ENCODE results near the gene SIRPB1. TPM values are rescaled to one million over a fixed set of nuclear protein-coding genes. Genes with fewer than 3 reads are reported as not detected.

SIRPB1 gene
- total RNA-seq, 1 experiment from 2014 or later: not detected

GRCh38 chr20:1657556-1658334 lies 37.9 kb upstream of the SIRPB1 start, which contains the start of gene SIRPG:
Gene SIRPG (minus strand): TSS chr20:1657779. CDS start chr20:1657714, 65 bp downstream.
- intact Hi-C loops (cut with micrococcal nuclease; ENCODE audit: unreplicated experiment): no loop called here
- no TSS peak for BruUV-seq (replicated peaks)
- no peak for TF ChIP-seq EZH2 (IDR thresholded peaks at IDR 0.05; ENCODE audit: borderline replicate concordance, low read depth, low read length, poor library complexity, severe bottlenecking)
- TF ChIP-seq, protein P1, sequence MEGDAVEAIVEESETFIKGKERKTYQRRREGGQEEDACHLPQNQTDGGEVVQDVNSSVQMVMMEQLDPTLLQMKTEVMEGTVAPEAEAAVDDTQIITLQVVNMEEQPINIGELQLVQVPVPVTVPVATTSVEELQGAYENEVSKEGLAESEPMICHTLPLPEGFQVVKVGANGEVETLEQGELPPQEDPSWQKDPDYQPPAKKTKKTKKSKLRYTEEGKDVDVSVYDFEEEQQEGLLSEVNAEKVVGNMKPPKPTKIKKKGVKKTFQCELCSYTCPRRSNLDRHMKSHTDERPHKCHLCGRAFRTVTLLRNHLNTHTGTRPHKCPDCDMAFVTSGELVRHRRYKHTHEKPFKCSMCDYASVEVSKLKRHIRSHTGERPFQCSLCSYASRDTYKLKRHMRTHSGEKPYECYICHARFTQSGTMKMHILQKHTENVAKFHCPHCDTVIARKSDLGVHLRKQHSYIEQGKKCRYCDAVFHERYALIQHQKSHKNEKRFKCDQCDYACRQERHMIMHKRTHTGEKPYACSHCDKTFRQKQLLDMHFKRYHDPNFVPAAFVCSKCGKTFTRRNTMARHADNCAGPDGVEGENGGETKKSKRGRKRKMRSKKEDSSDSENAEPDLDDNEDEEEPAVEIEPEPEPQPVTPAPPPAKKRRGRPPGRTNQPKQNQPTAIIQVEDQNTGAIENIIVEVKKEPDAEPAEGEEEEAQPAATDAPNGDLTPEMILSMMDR (conservative IDR thresholded peaks at IDR 0.05; ENCODE audit: low read depth, low read length): no peak

GRCh38 chr20:1656844-1657243 lies 37.0 kb upstream of the SIRPB1 start:
- CTCF ChIA-PET: no interaction called here
- intact Hi-C loops (cut with micrococcal nuclease; ENCODE audit: unreplicated experiment): no loop called here
- Histone ChIP-seq H3K27ac (ENCODE audit: low read depth, low read length, poor library complexity, severe bottlenecking) (no peak overlapping the region), H3K4me3 (ENCODE audit: low read depth, low read length, poor library complexity, severe bottlenecking) (no peak overlapping the region), H3K4me1 (ENCODE audit: insufficient read depth, low read length, poor library complexity, severe bottlenecking) (no peaks in the 10 kb centered on the region), H3K27me3 (replicated peaks; ENCODE audit: insufficient read depth, low read depth, low read length, poor library complexity) (peaks cover 4% of the 10 kb centered on the region), H3K36me3 (ENCODE audit: insufficient read depth, low read length, poor library complexity, severe bottlenecking) (no peaks in the 10 kb centered on the region), H3K9me3 (ENCODE audit: low read depth, low read length, poor library complexity, severe bottlenecking) (no peaks in the 10 kb centered on the region)
- POLR2A ChIA-PET (ENCODE audit: low non-redundant PET): no interaction called here
- no peak for TF ChIP-seq EZH2 (IDR thresholded peaks at IDR 0.05; ENCODE audit: borderline replicate concordance, low read depth, low read length, poor library complexity, severe bottlenecking)
- TF ChIP-seq, protein P1 (conservative IDR thresholded peaks at IDR 0.05; ENCODE audit: low read depth, low read length): no peak
- BruUV-seq (replicated peaks): no TSS peak
- no peak for DNase-seq (ENCODE audit: low spot score)

More at GRCh38 chr20:1657556-1658334, 37.9 kb upstream of the SIRPB1 start, which contains the start of gene SIRPG:
- CTCF ChIA-PET: no interaction called here
- Histone ChIP-seq H3K4me1 (ENCODE audit: insufficient read depth, low read length, poor library complexity, severe bottlenecking) (no peaks in the 10 kb centered on the region), H3K27me3 (replicated peaks; ENCODE audit: insufficient read depth, low read depth, low read length, poor library complexity) (peaks cover 4% of the 10 kb centered on the region), H3K9me3 (ENCODE audit: low read depth, low read length, poor library complexity, severe bottlenecking) (no peaks in the 10 kb centered on the region), H3K4me3 (ENCODE audit: low read depth, low read length, poor library complexity, severe bottlenecking) (no peak within 1 kb of the TSS), H3K36me3 (ENCODE audit: insufficient read depth, low read length, poor library complexity, severe bottlenecking) (no peaks in the 10 kb centered on the region), H3K27ac (ENCODE audit: low read depth, low read length, poor library complexity, severe bottlenecking) (no peak within 1 kb of the TSS)
- POLR2A ChIA-PET (ENCODE audit: low non-redundant PET): no interaction called here
- no peak for DNase-seq (ENCODE audit: low spot score)

DNA sequence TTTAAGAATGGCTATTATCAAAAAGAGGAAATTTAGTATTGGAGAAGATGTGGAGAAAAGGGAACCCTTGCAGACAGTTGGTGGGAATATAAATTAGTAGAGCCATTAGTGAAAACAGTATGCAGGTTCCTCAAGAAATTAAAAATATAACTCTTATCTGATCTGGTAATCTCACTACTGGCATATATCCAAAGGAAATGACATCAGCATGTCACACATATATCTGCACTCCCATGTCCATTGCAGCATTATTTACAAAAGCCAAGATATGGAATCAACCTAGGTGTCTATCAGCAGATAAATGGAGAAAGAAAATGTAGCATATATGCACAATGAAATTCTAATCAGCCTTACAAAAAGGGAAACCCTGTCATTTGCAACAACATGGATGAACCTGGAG lies 35.2 kb upstream of the SIRPB1 start:
- Histone ChIP-seq H3K27ac (ENCODE audit: low read depth, low read length, poor library complexity, severe bottlenecking) (no peak overlapping the region), H3K9me3 (ENCODE audit: low read depth, low read length, poor library complexity, severe bottlenecking) (no peaks in the 10 kb centered on the region), H3K36me3 (ENCODE audit: insufficient read depth, low read length, poor library complexity, severe bottlenecking) (no peaks in the 10 kb centered on the region), H3K4me1 (ENCODE audit: insufficient read depth, low read length, poor library complexity, severe bottlenecking) (no peaks in the 10 kb centered on the region), H3K4me3 (ENCODE audit: low read depth, low read length, poor library complexity, severe bottlenecking) (no peak overlapping the region), H3K27me3 (replicated peaks; ENCODE audit: insufficient read depth, low read depth, low read length, poor library complexity) (peaks cover 4% of the 10 kb centered on the region)
- POLR2A ChIA-PET (ENCODE audit: low non-redundant PET): no interaction called here
- TF ChIP-seq EZH2 (IDR thresholded peaks at IDR 0.05; ENCODE audit: borderline replicate concordance, low read depth, low read length, poor library complexity, severe bottlenecking): no peak
- TF ChIP-seq, protein P1 (conservative IDR thresholded peaks at IDR 0.05; ENCODE audit: low read depth, low read length): no peak
- BruUV-seq (replicated peaks): no TSS peak
- CTCF ChIA-PET: no interaction called here
- intact Hi-C loops (cut with micrococcal nuclease; ENCODE audit: unreplicated experiment): no loop called here
- peak; percentile 6 for DNase-seq (ENCODE audit: low spot score)

All from A673 (cell line).